NCI-H2227 (cell line): Measurements from ENCODE around the gene GRID1.
"Not testable (repeated sequence)": the region's sequence is repeated elsewhere in the genome, so short reads cannot be mapped to it uniquely, and the experiment has no call there.

Experiments
- DNase-seq: peaks from one replicate; lab custom pipeline; 2025; ENCODE audit not compliant: unreplicated experiment; lab: John Stamatoyannopoulos, UW

The GRID1 gene

DNA sequence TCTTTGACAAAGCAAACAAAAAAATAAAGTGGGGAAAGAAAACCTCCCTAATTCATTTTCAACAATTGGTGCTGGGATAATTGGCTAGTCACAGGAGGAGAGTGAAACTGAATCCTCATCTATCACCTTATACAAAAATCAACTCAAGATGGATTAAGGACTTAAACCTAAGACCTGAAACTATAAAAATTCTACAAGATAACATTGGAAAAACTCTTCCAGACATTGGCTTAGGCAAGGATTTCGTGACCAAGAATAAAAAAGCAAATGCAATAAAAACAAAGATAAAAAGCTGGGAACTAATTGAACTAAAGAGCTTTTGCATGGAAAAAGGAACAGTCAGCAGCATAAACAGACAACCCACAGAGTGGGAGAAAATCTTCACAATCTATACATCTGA lies 271.5 kb downstream of the GRID1 start:
- not testable (repeated sequence) for DNase-seq

GRCh38 chr10:86092311-86092710 lies 274.3 kb downstream of the GRID1 start:
- not testable (repeated sequence) for DNase-seq

DNA sequence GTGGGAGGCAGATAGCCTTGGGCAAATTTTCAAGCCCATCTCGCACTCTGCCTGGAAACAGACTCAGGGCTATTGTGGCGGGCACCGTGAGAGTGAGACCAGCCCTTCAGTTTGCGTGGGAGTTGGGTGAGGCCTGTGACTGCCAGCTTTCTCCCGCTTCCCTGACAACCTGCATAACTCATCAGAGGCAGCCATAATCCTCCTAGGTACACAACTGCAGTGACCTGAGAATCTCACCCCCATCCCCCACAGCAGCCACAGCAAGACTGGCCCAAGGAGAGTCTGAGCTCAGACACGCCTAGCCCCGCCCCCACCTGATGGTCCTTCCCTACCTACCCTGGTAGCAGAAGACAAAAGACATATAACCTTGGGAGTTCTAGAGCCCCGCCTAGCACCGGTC lies 275.4 kb downstream of the GRID1 start:
- no peak for DNase-seq

DNA sequence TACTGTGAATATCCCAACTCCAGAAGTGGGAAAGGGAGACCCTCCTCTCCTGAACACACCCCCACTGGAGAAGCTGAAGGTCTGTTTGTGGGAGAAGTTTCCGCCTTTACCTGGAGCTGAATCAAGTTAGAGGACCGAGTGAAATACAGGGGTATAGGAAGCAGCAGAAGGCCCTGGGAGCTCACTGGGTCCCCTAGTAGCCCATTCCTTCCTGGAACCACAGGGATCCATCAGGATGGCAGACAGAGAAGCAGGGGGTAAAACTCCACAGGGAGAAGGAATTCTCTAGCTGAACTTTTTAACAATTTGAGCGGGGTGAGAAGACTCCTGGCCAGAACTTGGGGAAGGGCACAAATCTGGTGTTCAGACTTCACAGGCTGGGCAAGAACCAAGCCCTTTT lies 275.8 kb downstream of the GRID1 start:
- no peak for DNase-seq

- DNase-seq = no peak
These were observed 278.9 kb downstream of the GRID1 start for GRCh38 chr10:86087716-86088115.

GRCh38 chr10:86086418-86086817 lies 280.2 kb downstream of the GRID1 start:
- DNase-seq = no peak

- DNase-seq = no peak
These were observed 280.9 kb downstream of the GRID1 start for GRCh38 chr10:86085686-86086085.

- DNase-seq = no peak
These were observed 281.5 kb downstream of the GRID1 start for GRCh38 chr10:86085136-86085535.

DNA sequence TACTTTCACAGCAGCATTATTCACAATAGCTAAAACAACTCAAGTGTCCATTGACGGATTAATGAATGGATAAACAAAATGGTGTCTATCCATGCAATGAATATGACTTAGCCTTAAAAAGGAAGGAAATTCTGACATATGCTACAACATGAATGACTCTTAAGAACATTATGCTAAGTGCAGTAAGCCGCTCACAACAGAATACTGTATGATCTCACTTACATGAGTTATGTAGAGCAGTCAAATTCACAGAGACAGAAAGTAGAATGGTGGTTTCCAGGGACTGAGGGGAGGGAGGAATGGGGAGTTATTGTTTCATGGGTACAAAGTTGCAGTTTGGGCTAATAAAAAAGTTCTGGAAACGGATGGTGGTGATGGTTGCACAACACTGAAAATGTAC lies 282.0 kb downstream of the GRID1 start:
- no peak for DNase-seq

GRCh38 chr10:86083664-86084175 lies 282.9 kb downstream of the GRID1 start:
- DNase-seq = no peak

DNA sequence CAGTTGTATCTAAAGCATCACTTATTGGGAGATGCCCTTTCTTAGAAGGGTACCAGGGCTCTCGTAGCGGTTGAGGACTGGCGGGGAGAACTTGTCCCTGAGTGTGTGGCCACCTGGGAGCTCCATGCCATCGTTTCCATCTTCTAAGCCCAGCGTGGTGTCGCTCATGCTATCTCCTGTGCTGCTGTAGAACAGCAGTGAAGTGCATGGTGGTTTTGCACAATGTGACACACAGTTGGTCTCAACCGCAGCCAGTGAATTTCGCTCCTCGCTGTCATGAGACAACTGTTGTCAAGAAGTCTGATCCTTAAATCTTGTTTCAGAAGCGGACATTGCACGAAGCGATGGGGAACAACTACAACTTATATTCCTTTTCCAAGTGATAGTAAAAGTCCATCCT lies 283.4 kb downstream of the GRID1 start:
- no peak for DNase-seq

DNA sequence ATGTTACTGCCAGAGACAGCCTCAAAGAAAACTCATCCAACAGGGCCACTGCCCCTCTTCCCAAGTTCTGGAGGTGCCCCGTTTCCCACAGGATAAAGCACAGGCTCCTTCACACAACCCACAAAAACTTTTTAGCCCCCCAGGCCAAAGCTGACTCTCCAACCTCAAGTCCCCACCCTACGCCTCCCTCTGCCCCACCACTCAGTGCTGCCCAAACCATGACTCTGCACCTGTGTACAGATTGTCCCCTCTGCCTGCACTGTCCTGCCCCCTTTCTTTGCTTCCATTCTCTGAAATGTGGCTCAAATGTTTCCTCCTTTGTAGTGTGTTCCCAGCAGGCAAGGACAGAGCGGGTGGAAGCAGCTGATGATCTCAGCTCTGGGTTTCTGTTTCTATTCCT lies 284.0 kb downstream of the GRID1 start:
- no peak for DNase-seq

DNA sequence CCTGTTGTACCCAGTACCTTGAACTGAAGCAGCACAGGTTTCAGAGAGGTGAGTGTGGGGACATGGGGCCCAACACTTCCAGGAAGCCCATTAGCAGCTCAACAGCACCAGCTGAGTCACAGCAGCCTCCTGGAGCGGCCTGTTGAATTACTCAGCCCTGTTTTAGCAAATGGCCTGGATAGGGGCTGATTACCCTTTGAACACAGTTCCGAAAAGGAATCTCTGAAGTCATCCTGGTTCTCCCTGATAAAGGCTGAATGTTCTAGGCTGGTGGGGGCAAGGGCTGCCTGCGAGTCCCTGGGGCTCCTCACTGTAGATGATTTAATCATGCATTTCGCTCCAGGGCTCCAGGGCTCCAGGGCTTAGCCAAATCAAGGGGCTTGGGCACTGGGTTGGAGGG lies 287.5 kb downstream of the GRID1 start:
- DNase-seq = no peak

GRCh38 chr10:86078639-86079035 lies 288.0 kb downstream of the GRID1 start:
- DNase-seq = no peak

DNA sequence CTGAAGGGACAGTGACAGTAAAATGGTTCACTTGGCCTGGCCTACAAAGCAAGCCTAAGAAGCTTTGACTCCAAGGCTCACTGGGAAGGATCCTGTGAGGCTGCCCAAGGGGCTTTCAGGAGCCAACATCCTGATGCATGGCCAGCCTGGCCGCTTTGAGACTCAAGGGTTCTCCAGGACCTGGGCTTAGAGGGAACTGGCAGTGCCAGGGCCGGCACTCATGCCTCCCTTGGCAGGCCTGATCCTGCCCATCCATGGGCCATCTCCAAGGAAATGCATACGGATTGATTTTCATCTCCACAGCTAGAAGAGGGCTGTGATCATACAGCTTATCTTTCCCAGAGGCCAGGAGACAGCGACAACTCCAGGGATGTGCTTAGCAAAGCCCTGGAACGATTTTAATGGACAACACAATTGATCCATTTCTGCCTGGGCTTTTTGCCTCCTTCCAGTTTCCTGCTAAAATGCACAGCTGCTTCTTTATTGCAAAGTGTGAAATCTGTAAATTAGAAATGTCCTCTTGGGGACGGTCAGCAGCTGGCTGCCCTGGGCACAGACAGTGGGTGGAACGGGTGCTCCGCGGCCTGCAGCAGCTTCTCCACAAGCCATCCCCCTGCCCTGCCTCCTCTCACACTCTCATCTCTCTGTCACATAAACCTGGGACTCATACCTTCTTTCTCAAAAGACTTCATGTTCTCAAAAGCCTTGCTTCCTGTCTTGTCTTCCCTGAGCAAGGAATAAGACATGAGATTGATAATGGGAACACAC lies 288.5 kb downstream of the GRID1 start:
- DNase-seq = no peak

GRCh38 chr10:86077271-86077670 lies 289.3 kb downstream of the GRID1 start:
- DNase-seq = no peak

DNA sequence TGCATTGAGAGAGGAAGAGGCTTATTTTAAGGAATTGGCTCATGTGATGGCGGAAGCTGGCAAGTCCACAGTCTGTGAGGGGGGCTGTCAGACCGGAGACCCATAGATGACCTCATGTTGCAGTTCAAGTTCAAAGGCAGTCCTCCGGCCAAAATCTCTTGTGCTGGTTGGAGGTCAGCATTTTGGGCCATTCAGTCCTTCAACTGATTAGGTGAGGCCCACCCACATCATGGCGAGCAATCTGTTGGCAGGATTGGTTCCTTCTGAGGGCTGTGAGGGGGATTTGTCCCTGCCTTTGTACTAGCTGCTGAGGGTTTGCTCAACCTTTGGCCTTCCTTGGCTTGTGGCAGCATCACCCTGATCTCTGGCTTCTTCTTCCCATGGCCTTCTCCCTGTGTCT lies 290.1 kb downstream of the GRID1 start:
- not testable (repeated sequence) for DNase-seq

GRCh38 chr10:86075512-86075911 lies 291.1 kb downstream of the GRID1 start:
- DNase-seq = no peak

DNA sequence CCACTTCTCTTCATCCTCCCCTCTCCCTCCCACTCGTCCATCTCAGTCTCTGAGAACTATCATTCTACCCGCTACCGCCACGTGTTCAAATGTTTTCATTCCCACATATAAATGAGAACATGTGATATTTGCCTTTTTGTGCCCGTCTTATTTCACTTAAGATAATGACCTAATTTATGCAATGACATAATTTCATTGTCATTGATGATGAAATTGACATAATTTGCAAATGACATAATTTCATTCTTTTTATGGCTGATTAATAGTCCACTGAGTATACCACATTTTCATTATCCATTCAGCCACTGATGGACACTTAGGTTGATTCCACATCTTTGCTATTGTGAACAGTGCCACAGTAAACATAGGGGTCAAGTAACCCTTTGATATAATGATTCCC lies 292.3 kb downstream of the GRID1 start:
- DNase-seq = no peak

DNA sequence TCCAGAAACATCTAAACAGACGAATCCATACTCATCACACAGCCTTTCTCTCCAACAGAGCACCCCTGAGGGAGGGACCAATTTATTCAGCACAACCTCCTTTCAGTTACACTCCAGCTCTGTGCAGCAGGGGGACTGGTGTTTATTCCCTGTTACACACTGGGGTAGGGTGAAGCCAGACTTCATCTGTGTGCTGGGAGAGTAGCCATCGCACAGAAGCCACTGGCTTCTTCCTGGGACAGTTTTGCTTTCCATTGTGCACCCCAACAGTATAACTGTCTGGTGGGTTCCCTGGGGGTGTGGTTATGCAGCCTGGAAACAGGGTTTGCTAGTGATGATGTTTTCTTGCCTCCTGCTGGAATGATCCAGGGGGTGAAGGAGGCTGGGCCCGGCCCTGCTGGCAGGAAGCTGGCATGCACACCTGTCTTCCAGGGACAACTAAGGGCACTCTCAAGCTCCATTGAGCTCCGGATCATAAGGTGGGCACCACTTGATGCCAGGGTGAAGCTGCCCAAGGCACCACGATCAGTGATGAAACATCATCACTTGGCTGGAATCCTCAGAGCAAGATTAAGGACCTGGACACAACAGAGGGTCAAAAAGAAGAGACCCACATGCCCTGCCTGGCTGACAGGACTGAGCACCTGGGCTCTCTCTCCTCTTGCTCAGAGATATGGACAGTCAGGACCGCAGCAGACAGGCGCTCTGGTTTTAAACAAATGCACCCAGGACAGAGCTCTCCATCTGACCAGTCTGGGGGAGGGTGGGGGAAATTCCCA lies 293.2 kb downstream of the GRID1 start:
- DNase-seq = no peak

DNA sequence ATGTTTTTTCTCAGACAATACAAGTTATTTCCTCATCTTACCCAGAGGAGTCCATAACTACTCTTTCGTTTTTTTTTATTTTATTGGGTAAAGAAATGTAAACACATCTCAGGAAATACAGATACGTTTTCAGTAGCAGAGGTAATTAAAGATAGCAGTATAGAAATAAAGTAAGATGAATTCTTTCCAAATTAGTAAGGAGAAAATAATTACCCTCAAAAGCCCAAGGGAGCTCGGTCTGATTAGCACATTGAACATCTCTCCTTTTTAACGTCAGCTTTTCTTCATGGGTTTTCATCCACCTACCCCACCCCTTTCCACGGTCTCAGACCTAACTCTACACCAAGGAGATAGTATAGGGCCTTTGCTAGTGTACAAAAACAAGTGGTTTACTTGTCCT lies 294.2 kb downstream of the GRID1 start:
- DNase-seq = no peak

DNA sequence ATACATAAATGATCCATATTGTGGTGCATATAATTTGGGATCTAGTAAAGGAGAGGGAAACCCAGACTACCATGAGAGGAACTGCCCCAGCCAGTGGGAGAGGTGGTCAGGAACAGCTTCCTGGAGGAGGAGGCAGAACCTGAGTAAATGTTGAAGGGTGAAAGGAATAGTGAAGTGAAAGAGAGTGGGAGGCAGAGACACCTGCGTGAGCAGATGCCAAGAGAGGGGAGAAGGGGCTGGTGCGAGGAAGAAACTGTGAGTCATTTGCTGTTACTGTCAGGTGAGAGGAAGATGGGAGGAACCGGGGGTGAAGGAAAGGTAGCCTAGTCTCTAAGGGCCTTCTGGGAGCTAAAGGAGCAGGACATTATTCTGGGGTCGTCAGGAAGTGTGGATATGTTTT lies 294.8 kb downstream of the GRID1 start:
- no peak for DNase-seq
